HG03066 (cell line): ENCODE results near the gene FTH1.

ENCODE experiments used
- ATAC-seq: cut with Tn5 transposase; IDR thresholded peaks from one replicate; pipeline ENCODE4 v1.9.1; 2021; ENCODE audit warnings: low read depth; ENCODE audit not compliant: unreplicated experiment

The FTH1 gene

GRCh38 chr11:61950035-61950547 is 17.3 kb downstream of the FTH1 start, which contains the start of gene BEST1:
TSS of gene BEST1 (plus strand) at chr11:61950351. CDS start at chr11:61951807, 1,456 bp downstream.
- ATAC-seq, result no peak

- no peak for ATAC-seq
Measured at GRCh38 chr11:61949169-61950034, 18.0 kb downstream of the FTH1 start.

DNA sequence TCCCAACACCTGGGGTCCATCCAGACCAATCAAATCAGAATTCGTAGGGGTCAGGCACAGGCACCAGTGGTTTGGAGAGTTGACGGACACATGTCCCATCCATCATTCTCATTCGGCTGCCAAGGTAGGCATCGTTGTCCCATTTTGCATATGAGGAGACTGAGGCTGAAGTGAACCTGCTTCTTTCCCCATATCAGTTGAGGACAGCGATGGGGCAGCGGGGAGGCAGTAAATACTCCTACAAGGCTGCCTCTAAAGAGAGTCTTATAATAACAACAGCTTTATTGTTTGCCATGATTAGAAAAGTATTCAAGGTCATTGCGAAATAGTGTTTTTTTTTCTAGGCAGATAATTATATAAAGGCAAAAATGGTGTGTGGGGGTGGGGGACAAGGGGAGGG is 18.9 kb downstream of the FTH1 start:
- ATAC-seq, result no peak

- no peak for ATAC-seq
Measured at GRCh38 chr11:61947486-61948210, 19.8 kb downstream of the FTH1 start.

DNA sequence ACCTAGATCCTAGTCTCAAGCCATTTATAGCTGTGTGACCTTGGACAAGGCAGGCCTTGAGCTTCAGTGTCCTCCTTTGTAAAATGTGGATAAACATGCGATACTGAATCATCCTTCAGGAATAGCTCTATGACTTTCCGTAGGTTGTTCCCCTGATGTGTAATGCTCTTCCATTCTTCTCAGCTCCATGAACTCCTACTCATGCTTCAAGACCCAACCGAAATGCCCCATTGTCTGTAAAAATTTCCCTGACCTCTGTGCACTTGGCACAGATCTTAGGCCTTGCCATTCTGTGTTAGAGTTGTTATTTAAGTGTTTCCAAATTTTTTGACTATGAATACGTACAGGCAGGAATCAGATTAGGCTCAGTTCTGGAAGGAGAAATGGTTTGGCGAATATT is 20.5 kb downstream of the FTH1 start:
- no peak for ATAC-seq

DNA sequence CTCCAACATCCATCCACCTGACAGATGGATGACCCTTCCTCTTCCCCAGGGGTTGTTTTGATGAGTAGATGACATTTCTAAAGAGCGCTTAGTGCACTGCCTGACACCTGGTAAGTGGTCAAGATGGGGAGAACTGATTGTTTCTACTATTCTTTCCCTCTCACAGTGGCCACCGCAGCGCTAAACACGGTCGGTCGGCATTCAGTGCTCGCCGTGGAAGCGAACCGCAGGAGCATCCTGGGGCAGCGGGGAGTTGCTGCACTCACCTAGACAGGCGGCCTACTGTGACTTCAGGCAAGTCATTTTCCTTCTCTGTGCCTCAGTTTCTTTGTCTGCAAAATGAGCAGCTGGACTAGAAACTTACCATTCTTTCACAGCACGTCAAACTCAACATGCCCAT is 22.2 kb downstream of the FTH1 start:
- no peak for ATAC-seq

- no peak for ATAC-seq
Measured at GRCh38 chr11:61940466-61940865, 27.0 kb downstream of the FTH1 start.

GRCh38 chr11:61935861-61936260 is 31.6 kb downstream of the FTH1 start:
- ATAC-seq, result no peak

GRCh38 chr11:61930933-61931332 is 36.5 kb downstream of the FTH1 start:
- ATAC-seq, result no peak

DNA sequence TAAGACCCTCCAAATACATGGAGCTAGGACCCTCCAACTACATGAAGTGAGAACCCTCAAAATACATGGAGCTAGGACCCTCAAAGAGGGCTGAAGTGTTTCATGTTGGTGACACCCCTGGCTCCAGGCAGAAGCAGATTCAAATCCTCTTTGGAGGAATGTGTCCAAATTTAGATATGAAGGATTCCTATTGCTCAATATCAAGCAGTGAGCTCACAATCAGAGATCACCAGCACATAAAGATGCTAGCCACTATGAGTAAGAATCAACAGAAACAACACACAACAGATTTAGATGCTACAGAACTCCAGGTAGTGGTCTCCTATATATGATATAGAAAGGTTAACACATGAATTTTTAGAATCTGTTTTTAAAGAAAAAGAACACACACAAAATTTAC is 38.8 kb downstream of the FTH1 start:
- ATAC-seq, result no peak

DNA sequence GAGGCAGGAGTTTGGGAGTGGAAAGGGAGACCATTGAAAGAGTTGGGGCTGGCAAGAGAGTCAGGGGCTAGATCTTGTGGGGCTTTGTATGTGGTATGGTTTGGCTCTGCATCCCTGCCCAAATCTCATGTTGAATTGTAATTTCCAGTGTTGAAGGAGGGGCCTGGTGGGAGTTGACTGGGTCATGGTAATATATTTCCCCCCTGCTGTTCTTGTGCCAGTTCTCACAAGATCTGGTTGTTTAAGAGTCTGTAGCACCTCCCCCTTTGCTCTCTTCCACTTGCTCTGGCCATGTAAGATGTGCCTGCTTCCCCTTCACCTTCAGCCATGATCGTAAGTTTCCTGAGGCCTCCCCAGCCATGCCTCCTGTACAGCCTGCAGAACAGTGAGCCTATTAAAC is 39.9 kb downstream of the FTH1 start:
- no peak for ATAC-seq

DNA sequence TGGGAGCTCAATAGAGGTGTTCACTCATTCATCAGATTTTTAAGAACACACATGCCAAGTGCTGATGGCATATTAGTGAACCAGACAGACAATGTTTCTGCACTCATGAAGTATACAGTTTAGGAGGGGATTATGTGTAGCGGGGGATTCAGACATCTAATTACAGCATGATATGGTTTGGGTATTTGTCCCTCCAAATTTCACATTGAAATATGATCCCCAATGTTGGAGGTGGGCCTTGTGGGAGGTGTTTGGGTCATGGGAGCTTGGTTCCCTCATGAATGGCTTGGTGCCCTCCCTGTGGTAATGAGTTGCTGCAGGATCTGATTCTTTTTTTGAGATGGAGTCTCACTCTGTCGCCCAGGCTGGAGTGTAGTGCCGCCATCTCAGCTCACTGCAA is 41.2 kb downstream of the FTH1 start:
- ATAC-seq, result no peak

- no peak for ATAC-seq
Measured at GRCh38 chr11:61925736-61926135, 41.7 kb downstream of the FTH1 start.

DNA sequence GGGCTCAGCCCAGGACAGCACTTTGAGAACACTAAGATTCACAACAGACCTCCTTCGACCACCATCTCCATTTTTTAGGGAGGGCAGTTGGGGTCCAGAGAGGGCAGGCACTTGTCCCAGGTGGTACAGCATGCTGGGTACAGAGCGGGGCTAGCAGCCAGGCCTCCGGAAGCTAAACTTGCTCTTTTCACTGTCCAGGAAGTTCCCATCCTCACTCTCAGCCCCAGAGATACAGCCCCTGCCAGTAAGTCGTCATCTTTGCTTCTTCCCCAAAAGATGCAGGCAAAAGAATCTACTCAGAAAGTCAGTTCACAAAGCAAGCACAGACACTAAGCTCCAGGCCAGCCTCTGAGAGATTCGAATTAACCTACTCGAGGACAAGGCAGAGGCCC is 43.4 kb downstream of the FTH1 start:
- no peak for ATAC-seq

DNA sequence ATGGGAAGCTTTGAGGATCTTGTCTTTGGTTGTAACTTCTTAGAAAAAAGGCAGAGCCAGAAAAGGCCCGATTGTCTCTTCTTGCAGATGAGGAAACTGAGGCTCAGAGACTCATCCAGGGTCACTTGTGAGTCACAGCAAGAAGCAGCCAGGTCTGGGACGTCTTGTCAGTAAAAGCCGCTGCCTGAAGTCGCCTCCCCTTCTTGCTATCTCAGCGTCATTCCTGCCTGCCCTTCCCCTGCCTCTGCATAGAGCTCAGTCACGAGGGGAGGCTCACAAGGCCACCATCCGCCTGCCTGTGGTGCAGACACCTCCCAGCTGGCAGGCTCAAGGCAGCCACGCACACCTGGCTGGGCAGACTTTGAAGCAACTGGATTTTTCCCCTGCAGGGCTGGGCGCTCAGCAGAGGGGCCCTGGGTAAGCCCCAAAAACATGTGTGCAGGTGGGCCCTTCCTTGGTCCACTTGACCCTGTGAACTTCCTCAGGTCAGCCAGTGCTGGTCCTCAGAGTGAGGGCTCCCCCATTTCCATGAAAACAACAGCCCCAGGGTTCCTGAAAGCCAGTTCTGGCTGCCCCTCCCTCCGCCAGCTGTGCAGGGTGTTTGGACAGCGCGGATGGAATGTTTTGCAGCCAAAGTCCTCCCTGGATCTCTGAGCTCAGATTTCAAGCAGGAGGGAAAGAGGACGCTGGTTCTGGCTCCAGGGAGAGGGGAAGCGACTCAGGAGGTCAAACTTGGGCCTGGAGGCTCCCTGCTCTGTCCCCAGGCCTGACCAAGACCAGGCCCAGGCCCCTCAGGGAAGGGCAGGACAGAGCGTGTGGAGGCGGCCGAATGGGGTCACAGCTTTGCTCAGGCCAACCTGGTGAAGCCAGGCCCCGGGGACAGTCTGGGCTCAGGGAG is 44.0 kb downstream of the FTH1 start:
- ATAC-seq, result no peak

DNA sequence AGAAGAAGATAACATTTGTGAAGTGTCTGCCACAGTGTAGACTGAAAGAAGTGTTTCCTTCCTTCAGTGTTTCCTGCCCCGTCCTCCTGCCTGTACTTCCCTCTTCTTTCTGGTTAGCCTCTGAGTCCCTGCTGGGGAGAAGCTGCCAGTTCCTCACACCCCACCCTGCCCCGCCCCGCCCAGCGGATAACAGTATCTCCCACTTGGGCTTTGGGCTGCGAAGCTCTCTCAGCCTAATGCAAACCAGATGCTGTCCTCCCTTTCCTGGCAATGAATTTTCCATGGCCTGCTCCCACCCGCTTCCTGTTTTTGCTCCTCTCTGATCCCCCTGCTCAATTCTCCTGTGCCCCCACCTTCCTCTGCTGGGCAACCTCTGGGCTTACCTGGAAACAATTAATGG is 44.9 kb downstream of the FTH1 start:
- ATAC-seq, result no peak

DNA sequence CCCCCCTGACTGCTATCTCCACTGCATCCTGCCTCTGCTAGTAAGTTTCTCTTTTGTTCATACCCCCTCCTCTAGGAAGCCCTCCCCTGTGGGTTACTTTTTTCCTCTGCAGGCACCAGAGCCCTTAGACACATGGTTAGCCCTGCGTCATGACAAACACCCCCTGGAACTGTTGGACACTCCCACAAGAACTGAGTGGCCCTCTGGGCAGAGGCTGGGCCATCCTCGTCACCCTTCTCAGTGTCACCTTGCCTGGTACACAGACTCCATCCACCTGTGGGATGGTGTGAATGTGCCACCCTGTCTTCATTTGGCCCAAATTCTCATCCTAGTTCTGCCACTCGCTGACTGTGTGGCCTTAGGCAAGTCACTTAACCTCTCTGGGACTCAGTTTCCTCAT is 46.0 kb downstream of the FTH1 start:
- no peak for ATAC-seq

GRCh38 chr11:61919705-61920631 is 47.5 kb downstream of the FTH1 start:
- no peak for ATAC-seq

DNA sequence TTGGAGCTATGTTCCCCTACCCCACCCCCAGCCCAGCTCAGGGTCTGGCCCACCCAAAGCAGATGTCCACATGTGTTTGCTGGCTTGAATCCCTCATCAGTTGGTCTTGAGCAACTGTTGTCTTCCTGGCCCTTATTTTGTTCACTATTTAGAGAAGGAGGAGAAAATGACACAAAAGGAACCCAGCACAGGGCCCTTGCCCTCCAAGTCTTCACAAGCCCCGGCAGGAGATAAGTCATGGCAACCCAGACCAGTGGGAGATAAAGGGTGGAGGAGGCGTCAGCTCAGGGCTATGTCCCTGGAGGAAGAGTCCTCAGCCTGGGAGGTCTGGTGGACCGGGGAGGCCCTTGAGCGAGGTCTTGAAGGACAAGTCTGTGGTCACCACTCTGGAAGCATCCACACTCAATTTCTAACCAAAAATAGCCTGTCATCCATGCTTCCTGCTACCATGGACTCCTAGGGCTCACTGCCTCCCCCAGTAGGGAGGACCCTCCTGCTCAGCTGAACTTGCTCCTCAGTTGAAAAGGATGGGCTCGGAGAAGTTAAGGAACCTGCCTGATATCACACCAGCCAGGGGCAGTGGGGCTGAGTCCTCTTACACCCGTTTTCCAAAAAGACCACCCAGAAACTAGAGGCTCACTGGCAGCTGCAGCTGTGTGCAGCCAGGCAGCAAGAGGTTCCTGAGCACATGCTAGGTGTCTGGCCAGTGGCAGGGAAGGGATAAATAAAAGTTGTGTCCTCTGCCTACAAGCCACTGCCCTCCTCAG is 48.3 kb downstream of the FTH1 start:
- no peak for ATAC-seq
